Hepatocyte (in vitro differentiated cells): ENCODE measurements around the gene SPTLC1.
"Not testable (repeated sequence)": the region's sequence is repeated elsewhere in the genome, so short reads cannot be mapped to it uniquely, and the experiment has no call there.

Source experiments
- CTCF ChIP-seq: fragments of 200-600 bp; sonication (generic); IDR thresholded peaks from 2 replicates; pipeline ENCODE4 v1.5.1; 2016; ENCODE audit warnings: antibody characterized with exemption, mild to moderate bottlenecking; ENCODE audit not compliant: poor library complexity
- EZH2 ChIP-seq: fragments of 200-600 bp; sonication (generic); IDR thresholded peaks from 2 replicates; pipeline ENCODE4 v1.6.1; 2016; ENCODE audit warnings: antibody characterized with exemption, mild to moderate bottlenecking, borderline replicate concordance
- EZH2phosphoT487 ChIP-seq: fragments of 200-600 bp; sonication (generic); IDR thresholded peaks from one replicate; pipeline ENCODE4 v1.6.1; 2018; ENCODE audit warnings: antibody characterized with exemption, mild to moderate bottlenecking, low read depth, moderate library complexity; ENCODE audit not compliant: unreplicated experiment, severe bottlenecking

GRCh38 chr9:92153466-92154415 is 38.5 kb upstream of the SPTLC1 start:
- not testable (repeated sequence) for TF ChIP-seq EZH2, CTCF, EZH2phosphoT487
